IMR-90 (cell line): ENCODE results near the gene RELCH.

Experiments
- BHLHE40 ChIP-seq: fragments of 150-350 bp; IDR thresholded peaks from 2 replicates; pipeline ENCODE4 v1.6.1; 2016; ENCODE audit warnings: mild to moderate bottlenecking, low read depth, low read length
- CEBPB ChIP-seq: IDR thresholded peaks from 2 replicates; pipeline ENCODE4 v1.6.1; 2012; ENCODE audit warnings: low read depth, low read length, improper control_type of control experiment
- CHD1 ChIP-seq: IDR thresholded peaks from 2 replicates; pipeline ENCODE4 v1.6.1; 2012; ENCODE audit warnings: low read depth, low read length, improper control_type of control experiment
- MAFK ChIP-seq: IDR thresholded peaks from 2 replicates; pipeline ENCODE4 v1.6.1; 2012; ENCODE audit warnings: low read depth, low read length, improper control_type of control experiment
- MAZ ChIP-seq: IDR thresholded peaks from 2 replicates; pipeline ENCODE4 v1.6.1; 2012; ENCODE audit warnings: low read depth, mild to moderate bottlenecking, low read length, improper control_type of control experiment, moderate library complexity, borderline replicate concordance
- NFE2L2 ChIP-seq: fragments of 150-350 bp; IDR thresholded peaks from 2 replicates; pipeline ENCODE4 v1.6.1; 2016; ENCODE audit warnings: low read depth, mild to moderate bottlenecking, low read length
- POLR2A ChIP-seq: IDR thresholded peaks from 2 replicates; pipeline ENCODE4 v1.6.1; 2012; ENCODE audit warnings: mild to moderate bottlenecking, low read depth, low read length
- RAD21 ChIP-seq: IDR thresholded peaks from 2 replicates; pipeline ENCODE4 v1.6.1; 2012; ENCODE audit warnings: low read length, improper control_type of control experiment
- RCOR1 ChIP-seq: IDR thresholded peaks from 2 replicates; pipeline ENCODE4 v1.6.1; 2012; ENCODE audit warnings: mild to moderate bottlenecking, low read length, improper control_type of control experiment; ENCODE audit not compliant: insufficient replicate concordance
- RFX5 ChIP-seq: IDR thresholded peaks from 2 replicates; pipeline ENCODE4 v1.8.0; 2012; ENCODE audit warnings: low read depth, mild to moderate bottlenecking, low read length, moderate library complexity
- SMC3 ChIP-seq: fragments of 150-350 bp; IDR thresholded peaks from 2 replicates; pipeline ENCODE4 v1.6.1; 2016; ENCODE audit warnings: low read depth, mild to moderate bottlenecking, antibody characterized with exemption, low read length, moderate library complexity
- TF ChIP-seq, protein P1 (sequence below): conservative IDR thresholded peaks from 2 replicates; pipeline ENCODE4 v1.5.1; 2012; ENCODE audit warnings: mild to moderate bottlenecking, low read depth, low read length, improper control_type of control experiment
- TF ChIP-seq, protein P2 (sequence below): fragments of 150-350 bp; IDR thresholded peaks from 2 replicates; pipeline ENCODE4 v1.6.1; 2016; ENCODE audit warnings: low read depth, mild to moderate bottlenecking, low read length, moderate library complexity, borderline replicate concordance
- TF ChIP-seq, protein P3 (sequence below): fragments of 150-350 bp; IDR thresholded peaks from 2 replicates; pipeline ENCODE4 v1.6.1; 2017; ENCODE audit warnings: mild to moderate bottlenecking, antibody characterized with exemption, low read length, low read depth

DNA sequence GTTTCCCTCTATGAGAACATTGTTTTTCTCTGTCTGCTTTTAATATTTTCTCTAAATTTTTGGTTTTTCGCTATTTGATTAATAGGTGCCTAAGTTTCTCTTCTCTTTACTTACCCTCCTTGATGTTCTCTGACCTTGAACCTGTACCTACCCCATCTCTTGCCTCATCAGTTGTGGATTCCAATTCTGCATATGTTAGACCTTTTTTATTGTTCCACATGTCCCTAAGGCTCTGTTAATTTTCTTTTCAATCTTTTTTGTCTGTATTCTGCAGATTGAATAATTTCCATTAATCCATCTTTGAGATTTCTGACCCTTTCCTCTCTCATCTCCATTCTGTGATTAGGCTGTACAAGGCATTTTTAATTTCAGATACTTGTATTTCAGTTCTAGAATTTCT, 23.1 kb downstream of the RELCH start:
- no peak for TF ChIP-seq POLR2A
- no peak for TF ChIP-seq RFX5
- no peak for TF ChIP-seq RCOR1
- TF ChIP-seq, protein P1, sequence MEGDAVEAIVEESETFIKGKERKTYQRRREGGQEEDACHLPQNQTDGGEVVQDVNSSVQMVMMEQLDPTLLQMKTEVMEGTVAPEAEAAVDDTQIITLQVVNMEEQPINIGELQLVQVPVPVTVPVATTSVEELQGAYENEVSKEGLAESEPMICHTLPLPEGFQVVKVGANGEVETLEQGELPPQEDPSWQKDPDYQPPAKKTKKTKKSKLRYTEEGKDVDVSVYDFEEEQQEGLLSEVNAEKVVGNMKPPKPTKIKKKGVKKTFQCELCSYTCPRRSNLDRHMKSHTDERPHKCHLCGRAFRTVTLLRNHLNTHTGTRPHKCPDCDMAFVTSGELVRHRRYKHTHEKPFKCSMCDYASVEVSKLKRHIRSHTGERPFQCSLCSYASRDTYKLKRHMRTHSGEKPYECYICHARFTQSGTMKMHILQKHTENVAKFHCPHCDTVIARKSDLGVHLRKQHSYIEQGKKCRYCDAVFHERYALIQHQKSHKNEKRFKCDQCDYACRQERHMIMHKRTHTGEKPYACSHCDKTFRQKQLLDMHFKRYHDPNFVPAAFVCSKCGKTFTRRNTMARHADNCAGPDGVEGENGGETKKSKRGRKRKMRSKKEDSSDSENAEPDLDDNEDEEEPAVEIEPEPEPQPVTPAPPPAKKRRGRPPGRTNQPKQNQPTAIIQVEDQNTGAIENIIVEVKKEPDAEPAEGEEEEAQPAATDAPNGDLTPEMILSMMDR, result no peak
- TF ChIP-seq, protein P2, sequence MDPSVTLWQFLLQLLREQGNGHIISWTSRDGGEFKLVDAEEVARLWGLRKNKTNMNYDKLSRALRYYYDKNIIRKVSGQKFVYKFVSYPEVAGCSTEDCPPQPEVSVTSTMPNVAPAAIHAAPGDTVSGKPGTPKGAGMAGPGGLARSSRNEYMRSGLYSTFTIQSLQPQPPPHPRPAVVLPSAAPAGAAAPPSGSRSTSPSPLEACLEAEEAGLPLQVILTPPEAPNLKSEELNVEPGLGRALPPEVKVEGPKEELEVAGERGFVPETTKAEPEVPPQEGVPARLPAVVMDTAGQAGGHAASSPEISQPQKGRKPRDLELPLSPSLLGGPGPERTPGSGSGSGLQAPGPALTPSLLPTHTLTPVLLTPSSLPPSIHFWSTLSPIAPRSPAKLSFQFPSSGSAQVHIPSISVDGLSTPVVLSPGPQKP, result no peak
- TF ChIP-seq RAD21, result no peak
- TF ChIP-seq MAFK, result no peak
- no peak for TF ChIP-seq MAZ
- TF ChIP-seq NFE2L2, result no peak
- TF ChIP-seq SMC3, result no peak
- TF ChIP-seq BHLHE40, result no peak
- TF ChIP-seq CEBPB, result no peak
- TF ChIP-seq, protein P3, sequence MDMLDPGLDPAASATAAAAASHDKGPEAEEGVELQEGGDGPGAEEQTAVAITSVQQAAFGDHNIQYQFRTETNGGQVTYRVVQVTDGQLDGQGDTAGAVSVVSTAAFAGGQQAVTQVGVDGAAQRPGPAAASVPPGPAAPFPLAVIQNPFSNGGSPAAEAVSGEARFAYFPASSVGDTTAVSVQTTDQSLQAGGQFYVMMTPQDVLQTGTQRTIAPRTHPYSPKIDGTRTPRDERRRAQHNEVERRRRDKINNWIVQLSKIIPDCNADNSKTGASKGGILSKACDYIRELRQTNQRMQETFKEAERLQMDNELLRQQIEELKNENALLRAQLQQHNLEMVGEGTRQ, result no peak
- no peak for TF ChIP-seq CHD1
